ENCODE data around the gene UNC119.

DNA sequence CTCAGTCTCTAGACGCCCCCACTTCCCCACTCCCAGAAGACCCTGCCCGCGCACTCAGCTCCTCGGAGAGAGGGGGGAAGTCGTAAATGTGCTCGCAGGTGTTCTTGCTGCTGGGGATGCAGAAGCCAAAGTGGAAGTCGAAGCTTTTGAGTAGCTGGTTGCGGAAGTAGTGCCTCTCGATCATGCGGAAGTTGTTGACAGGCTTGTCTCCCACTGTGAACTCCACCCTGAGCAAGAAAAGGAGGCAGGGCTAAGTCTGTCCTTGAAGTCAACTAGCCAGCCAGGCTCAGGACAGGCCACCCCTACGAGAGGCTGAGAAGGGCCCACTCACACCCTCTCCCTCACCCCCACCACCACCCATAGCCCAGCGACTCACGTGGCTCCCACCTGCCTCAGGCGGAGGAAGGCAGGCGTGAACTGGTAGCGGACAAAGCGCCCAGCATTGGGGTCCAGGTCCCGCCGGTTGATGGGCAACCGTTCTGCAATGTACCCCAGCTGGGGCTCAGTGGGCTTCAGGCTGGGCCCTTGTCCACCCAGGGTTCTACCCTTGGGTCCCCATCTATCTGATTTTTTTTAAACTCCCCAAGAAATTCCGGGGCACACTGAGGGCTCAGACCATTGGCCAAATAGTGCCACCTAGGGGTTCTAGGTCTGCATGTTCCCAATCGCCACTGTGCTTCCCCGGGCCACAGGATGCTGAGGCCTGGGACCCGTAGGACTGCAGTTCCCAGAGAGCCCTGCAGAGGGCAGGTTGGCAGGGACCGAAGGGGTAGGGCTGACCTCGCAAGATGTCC, 4.6 kb downstream of the UNC119 start:
- TF ChIP-seq POLR2AphosphoS5 (IDR thresholded peaks at IDR 0.05) (peak in 1 of 3 donors; percentile 21), POLR2A (IDR thresholded peaks at IDR 0.05) (no peak)
- TF ChIP-seq, protein P1, sequence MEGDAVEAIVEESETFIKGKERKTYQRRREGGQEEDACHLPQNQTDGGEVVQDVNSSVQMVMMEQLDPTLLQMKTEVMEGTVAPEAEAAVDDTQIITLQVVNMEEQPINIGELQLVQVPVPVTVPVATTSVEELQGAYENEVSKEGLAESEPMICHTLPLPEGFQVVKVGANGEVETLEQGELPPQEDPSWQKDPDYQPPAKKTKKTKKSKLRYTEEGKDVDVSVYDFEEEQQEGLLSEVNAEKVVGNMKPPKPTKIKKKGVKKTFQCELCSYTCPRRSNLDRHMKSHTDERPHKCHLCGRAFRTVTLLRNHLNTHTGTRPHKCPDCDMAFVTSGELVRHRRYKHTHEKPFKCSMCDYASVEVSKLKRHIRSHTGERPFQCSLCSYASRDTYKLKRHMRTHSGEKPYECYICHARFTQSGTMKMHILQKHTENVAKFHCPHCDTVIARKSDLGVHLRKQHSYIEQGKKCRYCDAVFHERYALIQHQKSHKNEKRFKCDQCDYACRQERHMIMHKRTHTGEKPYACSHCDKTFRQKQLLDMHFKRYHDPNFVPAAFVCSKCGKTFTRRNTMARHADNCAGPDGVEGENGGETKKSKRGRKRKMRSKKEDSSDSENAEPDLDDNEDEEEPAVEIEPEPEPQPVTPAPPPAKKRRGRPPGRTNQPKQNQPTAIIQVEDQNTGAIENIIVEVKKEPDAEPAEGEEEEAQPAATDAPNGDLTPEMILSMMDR (IDR thresholded peaks at IDR 0.05): peak in 6 of 7 experiments; percentile 15 to 95 (median 84)

Data from stomach (tissue), 4 donors.